HCT116 (cell line): ENCODE results near the gene BIN2.

Experiments used
- CBX3 ChIP-seq: IDR thresholded peaks from 2 replicates; pipeline ENCODE4 v1.6.1; 2012; ENCODE audit warnings: low read depth
- CTCF ChIP-seq, 3 experiments: fragments of 200-600 bp in 1 of 3; sonication (generic) in 1 of 3; IDR thresholded peaks in 2 of 3; conservative IDR thresholded peaks in 1 of 3; 2 replicates each; pipeline ENCODE4 v1.5.1; 2012 to 2017; ENCODE audit warnings: low read depth in 2 of 3, low read length in 2 of 3, antibody characterized with exemption in 1 of 3, borderline replicate concordance in 1 of 3, control low read depth in 1 of 3, mild to moderate bottlenecking in 1 of 3, mixed read lengths in 1 of 3, mixed run types in 1 of 3, moderate library complexity in 1 of 3; ENCODE audit not compliant: insufficient read depth in 1 of 3
- EGR1 ChIP-seq: IDR thresholded peaks from 2 replicates; pipeline ENCODE4 v1.6.1; 2012; ENCODE audit warnings: low read depth
- POLR2A ChIP-seq: IDR thresholded peaks from 2 replicates; pipeline ENCODE4 v1.7.0; 2011; ENCODE audit warnings: borderline replicate concordance; ENCODE audit not compliant: insufficient read depth, insufficient read length; ENCODE audit errors: extremely low read depth
- POLR2AphosphoS5 ChIP-seq: IDR thresholded peaks from 2 replicates; pipeline ENCODE4 v1.6.1; 2011; ENCODE audit warnings: mild to moderate bottlenecking, low read depth, low read length, moderate library complexity
- REST ChIP-seq: IDR thresholded peaks from 2 replicates; pipeline ENCODE4 v1.6.1; 2012; ENCODE audit warnings: low read depth
- SP1 ChIP-seq: IDR thresholded peaks from 2 replicates; pipeline ENCODE4 v1.6.1; 2012; ENCODE audit warnings: low read depth
- SRF ChIP-seq: IDR thresholded peaks from 2 replicates; pipeline ENCODE4 v1.6.1; 2012; ENCODE audit warnings: low read depth
- TCF7L2 ChIP-seq: IDR thresholded peaks from 2 replicates; pipeline ENCODE4 v1.7.0; 2011; ENCODE audit warnings: borderline replicate concordance, inconsistent platforms; ENCODE audit not compliant: insufficient read depth, insufficient read length; ENCODE audit errors: extremely low read depth
- YY1 ChIP-seq: IDR thresholded peaks from 2 replicates; pipeline ENCODE4 v1.6.1; 2011; ENCODE audit warnings: low read length, low read depth, moderate library complexity, mild to moderate bottlenecking; ENCODE audit not compliant: insufficient replicate concordance; ENCODE audit errors: extremely low read depth
- ZFX ChIP-seq: fragments of 450-650 bp; IDR thresholded peaks from 2 replicates; pipeline ENCODE4 v1.6.1; 2017

GRCh38 chr12:51320311-51320694 lies 3.7 kb downstream of the BIN2 start:
- no peak for TF ChIP-seq ZFX
- no peak for TF ChIP-seq CTCF (IDR thresholded peaks at IDR 0.05 in 2 of 3, conservative IDR thresholded peaks at IDR 0.05 in 1 of 3; ENCODE audit: borderline replicate concordance in 1 of 3, insufficient read depth in 1 of 3, low read depth in 2 of 3, low read length in 2 of 3)
- TF ChIP-seq REST: no peak
- TF ChIP-seq POLR2A: no peak
- no peak for TF ChIP-seq POLR2AphosphoS5
- TF ChIP-seq SRF: no peak
- TF ChIP-seq SP1: no peak
- no peak for TF ChIP-seq CBX3
- TF ChIP-seq EGR1: no peak
- no peak for TF ChIP-seq YY1
- no peak for TF ChIP-seq TCF7L2
